Neural crest cell (in vitro differentiated cells): Measurements from ENCODE around the gene APBA3. TPM values are rescaled to one million over a fixed set of nuclear protein-coding genes. Genes with fewer than 3 reads are reported as not detected.
A peak's percentile ranks its signal among the peaks of the same experiment; 100 is the strongest.

Source experiments
- DNase-seq: peaks from one replicate; pipeline ENCODE4 v3.0.0; 2021; ENCODE audit warnings: low read depth, mixed read lengths, low spot score
- H3K27ac Mint-ChIP-seq: one replicate; pipeline ENCODE4 v1.8.0; 2021; ENCODE audit warnings: mild to moderate bottlenecking, mixed read lengths; ENCODE audit not compliant: unreplicated experiment
- H3K27me3 Mint-ChIP-seq: 2 replicates; pipeline ENCODE4 v1.8.0; 2021; ENCODE audit warnings: low read depth, mild to moderate bottlenecking, mixed read lengths
- H3K36me3 Mint-ChIP-seq: 2 replicates; pipeline ENCODE4 v1.8.0; 2021; ENCODE audit warnings: low read depth, mild to moderate bottlenecking, mixed read lengths
- H3K4me1 Mint-ChIP-seq: 2 replicates; pipeline ENCODE4 v1.8.0; 2021; ENCODE audit warnings: mixed read lengths
- H3K4me3 Mint-ChIP-seq: one replicate; pipeline ENCODE4 v1.8.0; 2021; ENCODE audit warnings: mild to moderate bottlenecking, mixed read lengths
- H3K9me3 Mint-ChIP-seq: 2 replicates; pipeline ENCODE4 v1.8.0; 2021; ENCODE audit warnings: mixed read lengths
- total RNA-seq: library from RNA; stranded (reverse); gene quantifications from 2 replicates; pipeline ENCODE4 v1.2.1, GENCODE V29; 2021
- TF ChIP-seq, protein P1 (sequence below): fragments of 200-600 bp; sonication (generic); conservative IDR thresholded peaks from 2 replicates; pipeline ENCODE4 v1.5.0; 2021; ENCODE audit warnings: antibody characterized with exemption, mild to moderate bottlenecking

APBA3 gene
- total RNA-seq, 1 donor from 2014 or later: 24.5 TPM

DNA sequence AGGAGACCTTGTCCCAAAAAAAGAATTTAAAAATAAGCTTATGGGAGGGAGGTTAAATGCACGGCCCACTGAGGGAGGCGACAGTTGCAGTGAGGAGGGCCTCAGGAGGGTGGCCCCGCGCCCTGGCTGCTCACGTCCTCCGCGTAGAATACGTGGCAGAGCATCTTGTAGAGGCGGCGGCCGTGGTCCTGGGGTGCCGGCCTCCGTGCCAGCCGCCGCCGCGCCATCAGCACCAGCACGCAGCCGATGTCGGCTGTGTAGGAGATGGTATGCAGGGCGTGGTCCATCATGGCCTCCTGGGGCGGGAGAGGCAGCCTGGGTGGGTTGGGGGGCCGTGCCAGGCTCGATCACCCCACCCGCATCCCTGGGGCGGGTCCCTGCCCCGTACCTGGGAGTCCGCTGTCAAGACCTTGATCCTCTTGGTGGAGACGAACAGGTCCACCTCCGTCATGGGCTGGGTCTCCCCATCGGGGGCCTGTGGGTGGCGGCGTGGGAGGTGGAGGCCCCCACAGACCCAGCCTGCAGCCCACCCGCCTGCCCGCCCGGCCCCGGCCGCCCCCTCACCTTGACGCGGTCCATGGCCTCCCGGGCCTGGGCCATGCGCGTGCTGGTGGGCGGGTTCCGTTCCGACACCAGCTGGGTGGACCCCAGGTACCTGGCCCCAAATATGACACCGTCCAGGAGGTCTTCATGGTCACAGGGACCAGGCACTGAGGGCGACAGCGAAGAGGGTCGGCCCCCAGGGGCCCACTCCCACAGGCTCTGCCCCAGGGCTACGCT is 7.7 kb downstream of the APBA3 start:
- Mint-ChIP-seq H3K9me3 (no peaks in the 10 kb centered on the region), H3K4me3 (no peak overlapping the region), H3K27me3 (no peaks in the 10 kb centered on the region), H3K27ac (no peak overlapping the region), H3K36me3 (peaks cover 2% of the 10 kb centered on the region), H3K4me1 (no peaks in the 10 kb centered on the region)
- TF ChIP-seq, protein P1, sequence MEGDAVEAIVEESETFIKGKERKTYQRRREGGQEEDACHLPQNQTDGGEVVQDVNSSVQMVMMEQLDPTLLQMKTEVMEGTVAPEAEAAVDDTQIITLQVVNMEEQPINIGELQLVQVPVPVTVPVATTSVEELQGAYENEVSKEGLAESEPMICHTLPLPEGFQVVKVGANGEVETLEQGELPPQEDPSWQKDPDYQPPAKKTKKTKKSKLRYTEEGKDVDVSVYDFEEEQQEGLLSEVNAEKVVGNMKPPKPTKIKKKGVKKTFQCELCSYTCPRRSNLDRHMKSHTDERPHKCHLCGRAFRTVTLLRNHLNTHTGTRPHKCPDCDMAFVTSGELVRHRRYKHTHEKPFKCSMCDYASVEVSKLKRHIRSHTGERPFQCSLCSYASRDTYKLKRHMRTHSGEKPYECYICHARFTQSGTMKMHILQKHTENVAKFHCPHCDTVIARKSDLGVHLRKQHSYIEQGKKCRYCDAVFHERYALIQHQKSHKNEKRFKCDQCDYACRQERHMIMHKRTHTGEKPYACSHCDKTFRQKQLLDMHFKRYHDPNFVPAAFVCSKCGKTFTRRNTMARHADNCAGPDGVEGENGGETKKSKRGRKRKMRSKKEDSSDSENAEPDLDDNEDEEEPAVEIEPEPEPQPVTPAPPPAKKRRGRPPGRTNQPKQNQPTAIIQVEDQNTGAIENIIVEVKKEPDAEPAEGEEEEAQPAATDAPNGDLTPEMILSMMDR: no peak
- no peak for DNase-seq

DNA sequence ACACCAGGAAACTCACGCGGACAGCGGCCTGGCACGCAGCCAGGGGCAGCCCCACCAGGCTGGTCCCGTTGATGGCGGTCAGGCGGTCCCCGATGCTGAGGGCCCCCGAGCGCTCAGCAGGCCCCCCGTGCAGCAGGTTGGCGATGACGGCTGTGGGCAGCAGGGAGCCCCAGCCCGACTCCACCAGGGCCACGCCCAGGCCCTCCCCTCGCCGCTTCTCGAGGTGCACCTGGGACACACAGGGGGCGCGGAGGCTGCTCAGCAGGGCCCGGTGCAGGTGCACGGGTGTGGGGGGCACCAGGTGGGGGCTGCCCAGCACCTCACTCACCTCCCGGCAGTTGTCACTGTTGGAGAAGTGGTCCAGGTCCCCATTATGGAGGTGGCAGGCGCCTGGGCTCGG is 9.0 kb downstream of the APBA3 start:
- no peak overlapping the region for H3K4me3 Mint-ChIP-seq
- H3K27me3 Mint-ChIP-seq: no peaks in the 10 kb centered on the region
- H3K36me3 Mint-ChIP-seq: peaks cover 2% of the 10 kb centered on the region
- H3K4me1 Mint-ChIP-seq: no peaks in the 10 kb centered on the region
- no peak overlapping the region for H3K27ac Mint-ChIP-seq
- TF ChIP-seq, protein P1: no peak
- no peaks in the 10 kb centered on the region for H3K9me3 Mint-ChIP-seq
- DNase-seq: no peak

DNA sequence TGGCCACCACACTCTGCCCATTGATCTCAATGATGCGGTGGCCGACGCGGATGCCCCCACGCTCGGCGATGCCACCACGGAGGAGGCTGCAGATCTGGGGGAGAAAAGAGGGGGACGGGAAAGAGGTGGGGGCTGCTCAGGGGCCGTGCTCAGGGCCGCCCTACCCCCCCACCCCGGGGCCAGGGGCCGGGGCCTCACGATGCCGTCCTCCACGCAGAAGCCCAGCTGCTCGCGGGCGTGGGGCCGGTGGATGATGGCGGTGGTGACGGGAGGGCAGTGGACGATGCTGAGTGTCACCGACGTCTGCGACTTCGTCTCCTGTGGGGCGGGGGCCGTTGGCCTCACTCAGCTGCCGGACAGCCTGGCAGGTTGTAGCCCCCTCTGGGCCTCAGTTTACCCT is 10.3 kb downstream of the APBA3 start:
- DNase-seq: no peak
- Mint-ChIP-seq H3K27me3 (no peaks in the 10 kb centered on the region), H3K36me3 (peaks cover 2% of the 10 kb centered on the region), H3K4me3 (no peak overlapping the region), H3K27ac (no peak overlapping the region), H3K4me1 (no peaks in the 10 kb centered on the region), H3K9me3 (no peaks in the 10 kb centered on the region)
- TF ChIP-seq, protein P1: no peak

DNA sequence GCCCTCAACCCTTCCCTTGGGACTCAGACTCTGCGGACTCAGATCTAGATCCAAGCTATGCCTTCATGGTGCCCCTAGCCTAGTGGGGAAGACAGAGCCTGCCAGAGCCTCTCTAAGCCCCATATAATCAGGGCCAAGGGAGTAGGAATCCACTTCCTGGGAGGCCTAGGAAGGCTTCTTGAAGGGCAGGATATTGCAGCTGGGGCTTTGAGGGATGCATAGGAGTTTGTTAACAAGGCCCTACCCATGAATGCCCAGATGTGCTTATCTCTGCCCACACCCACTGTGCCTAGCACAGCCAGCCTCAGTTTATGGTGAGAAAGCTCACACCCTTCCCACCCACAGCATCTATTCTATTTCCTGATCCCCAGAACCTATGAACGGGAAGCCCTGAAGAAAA is 11.3 kb downstream of the APBA3 start:
- H3K4me1 Mint-ChIP-seq: no peaks in the 10 kb centered on the region
- H3K9me3 Mint-ChIP-seq: no peaks in the 10 kb centered on the region
- TF ChIP-seq, protein P1: no peak
- peaks cover 2% of the 10 kb centered on the region for H3K36me3 Mint-ChIP-seq
- DNase-seq: no peak
- no peak overlapping the region for H3K4me3 Mint-ChIP-seq
- H3K27ac Mint-ChIP-seq: peak overlapping the region; percentile 62
- H3K27me3 Mint-ChIP-seq: no peaks in the 10 kb centered on the region

DNA sequence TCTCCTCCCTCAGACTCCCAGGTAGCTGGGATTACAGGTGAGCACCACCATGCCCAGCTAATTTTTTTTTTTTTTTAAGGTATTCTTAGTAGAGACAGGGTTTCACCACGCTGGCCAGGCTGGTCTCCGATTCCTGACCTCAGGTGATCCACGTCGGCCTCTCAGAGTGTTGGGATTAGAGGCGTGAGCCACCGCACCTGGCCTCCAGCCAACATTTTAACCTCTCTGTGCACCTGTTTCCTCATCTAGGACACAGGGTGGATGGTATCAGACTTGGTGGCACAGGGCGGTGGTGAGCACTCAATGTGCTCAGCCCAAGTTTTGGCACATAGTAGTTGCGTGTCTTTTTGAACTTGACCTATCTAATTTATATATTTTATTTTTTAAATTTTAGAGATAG is 12.5 kb downstream of the APBA3 start:
- Mint-ChIP-seq H3K9me3 (no peaks in the 10 kb centered on the region), H3K4me1 (no peaks in the 10 kb centered on the region), H3K27me3 (no peaks in the 10 kb centered on the region), H3K36me3 (no peaks in the 10 kb centered on the region), H3K4me3 (no peak overlapping the region), H3K27ac (no peak overlapping the region)
- no peak for DNase-seq
- TF ChIP-seq, protein P1: no peak
